Uterus (tissue), 4 donors: Measurements from ENCODE around the gene ZBTB12. TPM values are rescaled to one million over a fixed set of nuclear protein-coding genes. Genes with fewer than 3 reads are reported as not detected.
A peak's percentile ranks its signal among the peaks of the same experiment; 100 is the strongest.
"Not testable (repeated sequence)": the region's sequence is repeated elsewhere in the genome, so short reads cannot be mapped to it uniquely, and the experiment has no call there.

Source experiments
- DNase-seq, 2 donors: peaks; one replicate each; pipeline ENCODE4 v3.0.0-alpha.2; 2019 to 2020
- H3K27ac ChIP-seq, 2 donors: fragments of 200-600 bp; sonication (generic); 1 replicate in 1 of 2; 2 replicates in 1 of 2; pipeline ENCODE4 v1.5.1; 2016 to 2018
- H3K27me3 ChIP-seq, 2 donors: fragments of 200-600 bp; sonication (generic); one replicate each; pipeline ENCODE4 v1.5.1; 2018 to 2019; ENCODE audit warnings: control low read depth in 1 of 2
- H3K36me3 ChIP-seq, 2 donors: fragments of 200-600 bp; sonication (generic); one replicate each; pipeline ENCODE4 v1.5.1; 2019; ENCODE audit warnings: control low read depth in 1 of 2
- H3K4me1 ChIP-seq, 2 donors: fragments of 200-600 bp; sonication (generic); one replicate each; pipeline ENCODE4 v1.5.1; 2018 to 2019; ENCODE audit warnings: control low read depth in 1 of 2
- H3K4me3 ChIP-seq, 2 donors: fragments of 200-600 bp; sonication (generic); 1 replicate in 1 of 2; 2 replicates in 1 of 2; pipeline ENCODE4 v1.5.1; 2018 to 2019; ENCODE audit warnings: mild to moderate bottlenecking in 1 of 2
- H3K9me3 ChIP-seq, 2 donors: fragments of 200-600 bp; sonication (generic); one replicate each; pipeline ENCODE4 v1.5.1; 2019; ENCODE audit warnings: control low read depth in 1 of 2
- CTCF ChIP-seq, 4 experiments: fragments of 200-600 bp in 2 of 4; fragments of 450-650 bp in 2 of 4; sonication (generic) in 2 of 4; IDR thresholded peaks; one replicate each; pipeline ENCODE4 v1.5.1; 2016 to 2019; ENCODE audit warnings: antibody characterized with exemption in 4 of 4, mild to moderate bottlenecking in 2 of 4, moderate library complexity in 1 of 4
- POLR2A ChIP-seq, 2 donors: fragments of 450-650 bp; IDR thresholded peaks; one replicate each; pipeline ENCODE4 v1.6.1; 2016; ENCODE audit warnings: antibody characterized with exemption in 2 of 2, mild to moderate bottlenecking in 1 of 2, moderate library complexity in 1 of 2
- intact Hi-C: fragments of 100-400 bp; cut with DNase I; formaldehyde crosslinking; loops from one replicate; pipeline ENCODE4 v1.15.1; 2023; ENCODE audit warnings: low total_unique reads
- total RNA-seq, 4 donors: library from RNA; depleted of rRNA in 3 of 4; stranded (reverse); fragments of >200 nt in 3 of 4; gene quantifications; one replicate each; pipeline versions ENCODE4 v1.1.0 to v1.2.4, GENCODE V29; 2014 to 2023
- donor health status: DM: yes; HTN: yes; CAD: no.

ZBTB12 gene
- total RNA-seq, 4 donors from 2014 or later: 2.4 to 15.3 (median 11.0) TPM; not detected in 1

- H3K27ac ChIP-seq: no peak overlapping the region
- intact Hi-C loops: no loop called here
- H3K4me1 ChIP-seq: no peaks in the 10 kb centered on the region
- H3K4me3 ChIP-seq: no peak overlapping the region
- TF ChIP-seq CTCF (IDR thresholded peaks at IDR 0.05) (no peak), POLR2A (IDR thresholded peaks at IDR 0.05) (no peak)
- no peak for DNase-seq
- H3K9me3 ChIP-seq: no peaks in the 10 kb centered on the region
- H3K36me3 ChIP-seq: no peaks in the 10 kb centered on the region
- no peaks in the 10 kb centered on the region for H3K27me3 ChIP-seq
Observed at GRCh38 chr6:31869343-31869742, 32.5 kb downstream of the ZBTB12 start.

- H3K27me3 ChIP-seq, H3K27ac ChIP-seq, intact Hi-C loops, H3K36me3 ChIP-seq, H3K9me3 ChIP-seq, DNase-seq, H3K4me1 ChIP-seq, H3K4me3 ChIP-seq: not testable (repeated sequence)
Observed at GRCh38 chr6:31868658-31868971, 33.3 kb downstream of the ZBTB12 start.

GRCh38 chr6:31865205-31866118 lies 36.4 kb downstream of the ZBTB12 start:
- H3K27me3 ChIP-seq: no peaks in the 10 kb centered on the region
- peaks cover 0 to 4% of the 10 kb centered on the region in 2 donors for H3K4me1 ChIP-seq
- H3K4me3 ChIP-seq: no peak overlapping the region
- intact Hi-C loops: no loop called here
- H3K36me3 ChIP-seq: no peaks in the 10 kb centered on the region
- no peak for DNase-seq
- H3K9me3 ChIP-seq: no peaks in the 10 kb centered on the region
- no peak overlapping the region for H3K27ac ChIP-seq
- no peak for TF ChIP-seq POLR2A (IDR thresholded peaks at IDR 0.05)
- no peak for TF ChIP-seq CTCF (IDR thresholded peaks at IDR 0.05)

GRCh38 chr6:31864818-31865204 lies 37.1 kb downstream of the ZBTB12 start:
- H3K4me1 ChIP-seq: peaks cover 0 to 4% of the 10 kb centered on the region in 2 donors
- no peaks in the 10 kb centered on the region for H3K27me3 ChIP-seq
- intact Hi-C loops: no loop called here
- H3K36me3 ChIP-seq: no peaks in the 10 kb centered on the region
- TF ChIP-seq POLR2A (IDR thresholded peaks at IDR 0.05) (no peak), CTCF (IDR thresholded peaks at IDR 0.05) (no peak)
- H3K27ac ChIP-seq: no peak overlapping the region
- no peak for DNase-seq
- H3K4me3 ChIP-seq: no peak overlapping the region
- no peaks in the 10 kb centered on the region for H3K9me3 ChIP-seq

GRCh38 chr6:31864123-31864562 lies 37.7 kb downstream of the ZBTB12 start:
- DNase-seq, intact Hi-C loops, H3K4me1 ChIP-seq, H3K36me3 ChIP-seq, H3K9me3 ChIP-seq, H3K27me3 ChIP-seq: not testable (repeated sequence)
- Histone ChIP-seq H3K4me3 (peak overlapping the region; percentile 37 to 90), H3K27ac (peak overlapping the region; percentile 85 to 95)

- Histone ChIP-seq H3K4me3 (peak within 1 kb of the TSS; percentile 67 to 90), H3K9me3 (no peaks in the 10 kb centered on the region), H3K27me3 (no peaks in the 10 kb centered on the region), H3K27ac (peak within 1 kb of the TSS; percentile 92 to 95), H3K4me1 (peaks cover 0 to 4% of the 10 kb centered on the region in 2 donors), H3K36me3 (no peaks in the 10 kb centered on the region)
- TF ChIP-seq POLR2A (IDR thresholded peaks at IDR 0.05): peak; percentile 97 to 98
- TF ChIP-seq CTCF (IDR thresholded peaks at IDR 0.05): peak in 2 of 4 experiments; percentile 2 to 17
- peak; percentile 99 to 100 for DNase-seq
- intact Hi-C loops: no loop called here
Observed at GRCh38 chr6:31862344-31863235, 39.3 kb downstream of the ZBTB12 start, which contains the start of gene NEU1. TSS of gene NEU1 (minus strand) at chr6:31862821. CDS start at chr6:31862776, 45 bp downstream.
